Hepatocyte (in vitro differentiated cells): ENCODE measurements around the gene TMEM123.

Experiments
- CTCF ChIP-seq: fragments of 200-600 bp; sonication (generic); IDR thresholded peaks from 2 replicates; pipeline ENCODE4 v1.5.1; 2016; ENCODE audit warnings: antibody characterized with exemption, mild to moderate bottlenecking; ENCODE audit not compliant: poor library complexity
- EZH2 ChIP-seq: fragments of 200-600 bp; sonication (generic); IDR thresholded peaks from 2 replicates; pipeline ENCODE4 v1.6.1; 2016; ENCODE audit warnings: antibody characterized with exemption, mild to moderate bottlenecking, borderline replicate concordance

DNA sequence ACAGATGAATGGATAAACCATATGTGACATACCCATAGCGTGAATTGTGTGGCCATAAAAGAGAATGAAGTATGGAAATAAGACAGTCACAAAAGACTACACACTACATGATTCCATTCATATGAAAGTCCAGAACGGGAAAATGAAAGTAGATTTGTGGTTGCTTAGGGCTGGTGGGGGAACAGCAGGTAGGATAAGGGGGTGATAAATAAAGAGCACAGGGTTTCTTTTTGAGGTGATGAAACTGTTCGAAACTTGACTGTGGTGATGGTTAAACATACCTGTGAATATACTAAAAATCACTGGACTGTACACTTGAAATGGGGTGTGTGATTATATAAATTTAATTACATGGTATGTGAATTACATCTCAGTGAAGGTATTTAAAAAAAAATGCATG, 16.9 kb downstream of the TMEM123 start:
- TF ChIP-seq EZH2, result no peak
- no peak for TF ChIP-seq CTCF
